Measurements from ENCODE around the gene ARHGDIG. TPM values are rescaled to one million over a fixed set of nuclear protein-coding genes. Genes with fewer than 3 reads are reported as not detected.

The ARHGDIG gene
- total and polyA plus RNA-seq, 2 donors (not counting 3 experiments of a cell fraction or from before 2014, with no cell fraction given), result 0.93 to 2.2 TPM

DNA sequence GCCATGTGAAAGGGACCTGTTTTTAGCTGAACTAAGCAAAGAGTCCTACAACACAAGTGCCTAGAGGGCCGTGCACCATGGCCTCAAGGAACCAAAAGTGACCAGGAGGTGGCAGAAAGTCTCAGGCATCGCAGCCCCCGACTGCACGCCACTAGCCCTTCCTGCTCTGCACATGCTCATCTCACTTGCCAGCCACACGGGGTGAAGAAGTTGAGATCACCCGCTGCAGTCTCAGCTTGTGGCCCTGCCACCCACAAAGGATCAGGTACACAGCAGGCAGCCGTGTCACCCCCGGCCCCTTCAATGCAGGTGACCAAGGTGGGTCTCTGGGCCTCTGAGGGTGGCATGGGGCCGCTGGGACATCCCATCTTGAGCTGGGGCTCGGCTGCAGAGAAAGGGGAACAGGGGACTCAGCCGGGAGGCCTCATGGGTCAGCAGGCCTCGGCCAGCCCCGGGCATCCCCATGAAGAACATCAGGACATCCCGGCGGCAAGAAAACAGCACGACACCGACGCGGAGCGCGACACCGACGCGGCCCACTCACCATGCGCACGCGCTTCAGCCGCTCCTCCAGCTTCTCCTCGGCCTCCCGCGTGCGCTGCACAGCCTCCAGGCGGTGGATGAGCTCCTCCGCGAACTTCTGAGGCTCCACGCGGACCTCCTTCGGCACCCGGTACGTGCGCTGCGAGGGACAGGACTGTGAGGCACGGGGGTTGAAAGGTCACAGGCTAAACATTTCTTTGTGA, 23.5 kb downstream of the ARHGDIG start:
- no peaks in the 10 kb centered on the region for H3K4me1 ChIP-seq (ENCODE audit: control insufficient read depth, extremely low read depth, insufficient read depth, low read length)
- no peak for DNase-seq (ENCODE audit: low read depth, low spot score)
- no peaks in the 10 kb centered on the region for H4K20me1 ChIP-seq (replicated peaks; ENCODE audit: control insufficient read depth, extremely low read depth, insufficient read depth, low read length)
- no peaks in the 10 kb centered on the region for H3K27me3 ChIP-seq (ENCODE audit: control insufficient read depth in 2 of 2, insufficient read depth in 2 of 2, low read length in 2 of 2)
- CTCF ChIA-PET, result interaction anchor here (1.4 to 1.9 kb wide), 2 partner anchors 49 to 59 kb away, joined by 5 read pairs; partner anchors contain the start of gene AXIN1
- H3K79me2 ChIP-seq (ENCODE audit: control insufficient read depth, insufficient read depth, low read length), result no peaks in the 10 kb centered on the region
- POLR2A ChIA-PET, result no interaction called here
- H3K27ac ChIP-seq (ENCODE audit: insufficient read depth, low read depth, low read length), result no peak overlapping the region
- H3K9me3 ChIP-seq (replicated peaks; ENCODE audit: control insufficient read depth, insufficient read depth, low read length), result no peaks in the 10 kb centered on the region
- H3K4me2 ChIP-seq (ENCODE audit: insufficient read depth, low read length), result no peak overlapping the region
- dilution Hi-C loops (cut with MboI; ENCODE audit: extremely low pct_ligation_motif_present, low sequenced_read_pairs), result no loop called here
- H3K9ac ChIP-seq (replicated peaks; ENCODE audit: extremely low read depth, insufficient read depth, low read length), result no peak overlapping the region
- peaks cover 0 to 31% of the 10 kb centered on the region in 2 experiments for H3K36me3 ChIP-seq (ENCODE audit: control insufficient read depth in 2 of 2, extremely low read depth in 1 of 2, insufficient read depth in 2 of 2, low read length in 2 of 2)
- H3K4me3 ChIP-seq (replicated peaks in 1 of 3; ENCODE audit: insufficient read depth in 1 of 3, low read depth in 1 of 3, low read length in 3 of 3), result no peak overlapping the region
- H2AFZ ChIP-seq (ENCODE audit: low read depth, low read length), result no peak overlapping the region
- BruUV-seq (replicated peaks), result no TSS peak
- intact Hi-C loops (cut with micrococcal nuclease), result no loop called here
- no peak for FAIRE-seq
- no peaks in the 10 kb centered on the region for H3K9me1 ChIP-seq (replicated peaks; ENCODE audit: control insufficient read depth, extremely low read depth, insufficient read depth, low read length)
- TF ChIP-seq EZH2 (IDR thresholded peaks at IDR 0.05; ENCODE audit: borderline replicate concordance, low read depth, low read length, severe bottlenecking) (no peak), POLR2A (IDR thresholded peaks at IDR 0.05; ENCODE audit: low read depth, low read length) (no peak), MYC (IDR thresholded peaks at IDR 0.05; ENCODE audit: low read depth, low read length) (no peak), GATA2 (IDR thresholded peaks at IDR 0.05; ENCODE audit: insufficient read depth, insufficient read length, low read depth, low read length) (no peak), POLR2AphosphoS5 (IDR thresholded peaks at IDR 0.05; ENCODE audit: insufficient read depth, low read depth, low read length) (no peak), JUN (IDR thresholded peaks at IDR 0.05; ENCODE audit: borderline replicate concordance, insufficient read depth, insufficient read length, low read depth) (no peak), FOS (IDR thresholded peaks at IDR 0.05; ENCODE audit: borderline replicate concordance, insufficient read depth, low read length) (no peak)
- TF ChIP-seq, protein P1, sequence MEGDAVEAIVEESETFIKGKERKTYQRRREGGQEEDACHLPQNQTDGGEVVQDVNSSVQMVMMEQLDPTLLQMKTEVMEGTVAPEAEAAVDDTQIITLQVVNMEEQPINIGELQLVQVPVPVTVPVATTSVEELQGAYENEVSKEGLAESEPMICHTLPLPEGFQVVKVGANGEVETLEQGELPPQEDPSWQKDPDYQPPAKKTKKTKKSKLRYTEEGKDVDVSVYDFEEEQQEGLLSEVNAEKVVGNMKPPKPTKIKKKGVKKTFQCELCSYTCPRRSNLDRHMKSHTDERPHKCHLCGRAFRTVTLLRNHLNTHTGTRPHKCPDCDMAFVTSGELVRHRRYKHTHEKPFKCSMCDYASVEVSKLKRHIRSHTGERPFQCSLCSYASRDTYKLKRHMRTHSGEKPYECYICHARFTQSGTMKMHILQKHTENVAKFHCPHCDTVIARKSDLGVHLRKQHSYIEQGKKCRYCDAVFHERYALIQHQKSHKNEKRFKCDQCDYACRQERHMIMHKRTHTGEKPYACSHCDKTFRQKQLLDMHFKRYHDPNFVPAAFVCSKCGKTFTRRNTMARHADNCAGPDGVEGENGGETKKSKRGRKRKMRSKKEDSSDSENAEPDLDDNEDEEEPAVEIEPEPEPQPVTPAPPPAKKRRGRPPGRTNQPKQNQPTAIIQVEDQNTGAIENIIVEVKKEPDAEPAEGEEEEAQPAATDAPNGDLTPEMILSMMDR (IDR thresholded peaks at IDR 0.05; ENCODE audit: extremely low read depth in 1 of 2, insufficient read depth in 1 of 2, low read depth in 1 of 2, low read length in 2 of 2), result no peak
- TF ChIP-seq, protein P2, sequence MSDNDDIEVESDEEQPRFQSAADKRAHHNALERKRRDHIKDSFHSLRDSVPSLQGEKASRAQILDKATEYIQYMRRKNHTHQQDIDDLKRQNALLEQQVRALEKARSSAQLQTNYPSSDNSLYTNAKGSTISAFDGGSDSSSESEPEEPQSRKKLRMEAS (IDR thresholded peaks at IDR 0.05; ENCODE audit: insufficient read depth, insufficient read length), result no peak

All from endothelial cell of umbilical vein (primary cell).